Esophagus (tissue), 2 donors: ENCODE measurements around the gene FBP1. TPM values are rescaled to one million over a fixed set of nuclear protein-coding genes. Genes with fewer than 3 reads are reported as not detected.

Experiments
- H3K27ac ChIP-seq, 2 donors: one replicate each; pipeline ENCODE4 v1.5.1; 2013; ENCODE audit warnings: low read depth in 2 of 2, mild to moderate bottlenecking in 2 of 2, inconsistent platforms in 1 of 2, low read length in 1 of 2, moderate library complexity in 1 of 2
- H3K27me3 ChIP-seq, 2 donors: one replicate each; pipeline ENCODE4 v1.6.1; 2013; ENCODE audit warnings: low read length in 2 of 2, control low read depth in 1 of 2, mild to moderate bottlenecking in 1 of 2; ENCODE audit not compliant: insufficient read depth in 2 of 2, control insufficient read depth in 1 of 2
- H3K36me3 ChIP-seq, 2 donors: one replicate each; pipeline ENCODE4 v1.6.1; 2013; ENCODE audit warnings: low read length in 1 of 2; ENCODE audit not compliant: control insufficient read depth in 2 of 2, insufficient read depth in 2 of 2
- H3K4me1 ChIP-seq, 2 donors: one replicate each; pipeline ENCODE4 v1.6.1; 2013; ENCODE audit warnings: low read length in 1 of 2; ENCODE audit not compliant: control insufficient read depth in 2 of 2, insufficient read depth in 2 of 2
- H3K4me3 ChIP-seq, 2 donors: one replicate each; pipeline ENCODE4 v1.5.1; 2013; ENCODE audit warnings: low read length in 2 of 2, mild to moderate bottlenecking in 2 of 2, low read depth in 1 of 2, moderate library complexity in 1 of 2
- H3K9me3 ChIP-seq, 2 donors: one replicate each; pipeline ENCODE4 v1.6.1; 2013; ENCODE audit warnings: mild to moderate bottlenecking in 2 of 2, low read depth in 1 of 2, low read length in 1 of 2, moderate library complexity in 1 of 2; ENCODE audit not compliant: control insufficient read depth in 2 of 2, insufficient read depth in 1 of 2
- WGBS, 2 donors: extraction: QIAGEN DNeasy Blood & Tissue Kit; methylation state at CpG; one replicate each; pipeline ENCODE4 v1.1.7; 2013; 5-methylcytosine and 5-hydroxymethylcytosine counted together
- polyA plus RNA-seq, 2 donors: library from polyadenylated mRNA; stranded (reverse); fragments of 200-250 nt; gene quantifications; one replicate each; pipeline ENCODE4 v1.2.3, GENCODE V29; 2013
- donor health status: healthy with polysubstance abuse.
- donor health status: Bipolar disorder and iron deficiency.

The FBP1 gene
- polyA plus RNA-seq, 2 donors: 1.4 to 5.7 TPM

- H3K27me3 ChIP-seq: no peaks in the 10 kb centered on the region
- H3K9me3 ChIP-seq: no peaks in the 10 kb centered on the region
- H3K4me3 ChIP-seq: no peak overlapping the region
- H3K4me1 ChIP-seq: peaks cover 0 to 3% of the 10 kb centered on the region in 2 donors
- WGBS, 2 donors: 79 to 83% methylated on average over 12 of the region's 12 CpGs
- no peaks in the 10 kb centered on the region for H3K36me3 ChIP-seq
- no peak overlapping the region for H3K27ac ChIP-seq
These were observed 13.5 kb downstream of the FBP1 start for GRCh38 chr9:94625835-94626234.

DNA sequence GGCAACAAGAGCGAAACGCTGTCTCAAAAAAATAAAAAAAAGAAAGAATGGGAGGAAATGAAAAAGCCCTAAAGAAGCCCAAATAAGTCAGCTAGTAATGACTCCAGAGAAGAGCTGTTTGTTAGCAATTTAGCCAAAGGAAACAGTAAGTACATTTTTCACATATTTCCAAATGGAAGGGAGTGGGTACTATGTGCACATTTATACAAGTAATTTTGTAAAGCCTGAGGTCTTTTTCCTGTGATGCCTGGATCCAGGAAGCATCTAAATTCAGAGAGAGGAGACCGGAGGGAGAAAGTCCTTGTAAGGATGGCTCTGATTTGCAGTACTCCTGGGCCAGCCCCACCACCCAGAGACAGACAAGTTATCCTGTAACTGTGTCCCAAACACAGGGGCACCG is 14.7 kb downstream of the FBP1 start:
- Histone ChIP-seq H3K27ac (no peak overlapping the region), H3K27me3 (no peaks in the 10 kb centered on the region), H3K36me3 (no peaks in the 10 kb centered on the region), H3K4me1 (no peaks in the 10 kb centered on the region), H3K9me3 (no peaks in the 10 kb centered on the region), H3K4me3 (no peak overlapping the region)
- 77% methylated on average over 4 of the region's 4 CpGs for WGBS, 2 donors

- no peak overlapping the region for H3K4me3 ChIP-seq
- H3K4me1 ChIP-seq: no peaks in the 10 kb centered on the region
- WGBS, 2 donors: 72 to 80% methylated on average over 9 of the region's 9 CpGs
- H3K27me3 ChIP-seq: no peaks in the 10 kb centered on the region
- no peak overlapping the region for H3K27ac ChIP-seq
- H3K9me3 ChIP-seq: no peaks in the 10 kb centered on the region
- no peaks in the 10 kb centered on the region for H3K36me3 ChIP-seq
These were observed 16.1 kb downstream of the FBP1 start for GRCh38 chr9:94623253-94623652.

GRCh38 chr9:94622087-94622800 is 17.1 kb downstream of the FBP1 start:
- Histone ChIP-seq H3K9me3 (no peaks in the 10 kb centered on the region), H3K4me3 (no peak overlapping the region), H3K4me1 (no peaks in the 10 kb centered on the region), H3K36me3 (no peaks in the 10 kb centered on the region), H3K27ac (no peak overlapping the region), H3K27me3 (no peaks in the 10 kb centered on the region)
- 78 to 82% methylated on average over 19 of the region's 19 CpGs for WGBS, 2 donors

DNA sequence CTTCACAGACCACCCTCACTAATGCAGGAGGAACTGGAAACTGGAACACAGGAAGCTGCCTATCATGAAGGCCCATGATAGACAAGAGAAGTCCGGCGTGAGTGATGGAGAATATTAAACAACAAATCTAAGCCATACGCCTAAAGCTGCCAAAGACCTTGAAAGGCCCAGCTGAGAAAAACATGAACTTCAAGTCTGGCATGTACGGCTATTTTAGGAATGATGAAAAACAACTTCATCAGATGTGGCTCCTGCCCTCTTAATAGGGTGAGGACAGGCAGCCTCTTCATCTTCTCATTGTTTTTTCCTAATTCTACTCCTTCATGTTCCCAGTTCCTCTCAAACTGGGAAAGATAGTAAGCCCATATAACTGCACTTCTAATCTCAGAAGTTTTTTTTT is 20.3 kb downstream of the FBP1 start:
- Histone ChIP-seq H3K9me3 (no peaks in the 10 kb centered on the region), H3K27me3 (no peaks in the 10 kb centered on the region), H3K27ac (no peak overlapping the region), H3K36me3 (no peaks in the 10 kb centered on the region), H3K4me3 (no peak overlapping the region), H3K4me1 (no peaks in the 10 kb centered on the region)
- WGBS, 2 donors: 43 to 63% methylated on average over 4 of the region's 4 CpGs

DNA sequence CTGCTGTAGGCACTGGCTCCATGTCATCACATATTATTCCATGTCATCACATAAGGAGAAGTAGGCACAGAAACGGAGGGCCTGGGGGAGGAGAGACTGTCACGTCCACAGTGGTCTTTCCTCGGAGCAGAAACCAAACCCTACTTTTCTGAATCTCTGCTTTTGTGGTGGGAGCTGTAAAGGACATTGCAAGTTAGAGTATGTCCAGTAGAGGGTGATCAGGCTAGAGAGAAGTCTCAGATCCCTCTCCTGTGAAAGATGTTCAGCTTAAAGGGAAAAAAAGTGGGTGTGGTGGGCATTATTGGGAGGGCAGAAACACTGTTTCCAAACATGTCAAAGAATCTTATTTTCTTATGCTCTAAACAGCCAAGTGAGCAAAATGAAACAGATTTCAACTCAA is 26.3 kb downstream of the FBP1 start:
- WGBS, 2 donors: 83 to 91% methylated on average over 3 of the region's 3 CpGs

DNA sequence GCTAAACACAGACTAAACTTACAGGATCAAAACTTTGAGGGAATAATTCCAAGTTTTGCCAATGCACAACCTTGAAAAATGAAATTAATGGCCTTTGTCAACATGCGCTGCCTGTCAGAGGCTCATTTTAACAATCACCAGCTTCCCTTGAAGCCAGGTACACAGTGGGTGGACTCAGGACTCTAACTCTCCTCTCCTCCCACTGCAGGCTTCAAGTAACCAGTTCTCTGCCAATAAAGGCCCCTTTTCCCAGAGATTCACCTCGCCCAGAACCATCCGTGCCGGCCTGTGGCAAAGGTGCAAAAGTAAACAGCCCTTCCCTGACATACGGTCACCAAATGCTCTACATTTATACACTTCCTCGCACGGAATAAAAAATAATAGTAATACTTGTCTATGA is 27.2 kb downstream of the FBP1 start:
- no peaks in the 10 kb centered on the region for H3K9me3 ChIP-seq
- no peaks in the 10 kb centered on the region for H3K36me3 ChIP-seq
- H3K27me3 ChIP-seq: no peaks in the 10 kb centered on the region
- no peak overlapping the region for H3K27ac ChIP-seq
- no peak overlapping the region for H3K4me3 ChIP-seq
- H3K4me1 ChIP-seq: no peaks in the 10 kb centered on the region
- 60 to 80% methylated on average over 7 of the region's 7 CpGs for WGBS, 2 donors

More for the DNA sequence above, 26.3 kb downstream of the FBP1 start:
- H3K27ac ChIP-seq: no peak overlapping the region
- H3K27me3 ChIP-seq: no peaks in the 10 kb centered on the region
- H3K4me3 ChIP-seq: no peak overlapping the region
- no peaks in the 10 kb centered on the region for H3K4me1 ChIP-seq
- no peaks in the 10 kb centered on the region for H3K9me3 ChIP-seq
- H3K36me3 ChIP-seq: no peaks in the 10 kb centered on the region

- WGBS, 2 donors: 73 to 84% methylated on average over 3 of the region's 3 CpGs
- H3K4me1 ChIP-seq: no peaks in the 10 kb centered on the region
- H3K36me3 ChIP-seq: no peaks in the 10 kb centered on the region
- no peak overlapping the region for H3K4me3 ChIP-seq
- H3K27ac ChIP-seq: no peak overlapping the region
- no peaks in the 10 kb centered on the region for H3K9me3 ChIP-seq
- no peaks in the 10 kb centered on the region for H3K27me3 ChIP-seq
These were observed 27.7 kb downstream of the FBP1 start for GRCh38 chr9:94611638-94612068.

GRCh38 chr9:94610181-94610606 is 29.1 kb downstream of the FBP1 start:
- no peak overlapping the region for H3K4me3 ChIP-seq
- H3K27ac ChIP-seq: no peak overlapping the region
- H3K27me3 ChIP-seq: no peaks in the 10 kb centered on the region
- 67 to 72% methylated on average over 6 of the region's 6 CpGs for WGBS, 2 donors
- no peaks in the 10 kb centered on the region for H3K36me3 ChIP-seq
- no peaks in the 10 kb centered on the region for H3K4me1 ChIP-seq
- H3K9me3 ChIP-seq: no peaks in the 10 kb centered on the region

DNA sequence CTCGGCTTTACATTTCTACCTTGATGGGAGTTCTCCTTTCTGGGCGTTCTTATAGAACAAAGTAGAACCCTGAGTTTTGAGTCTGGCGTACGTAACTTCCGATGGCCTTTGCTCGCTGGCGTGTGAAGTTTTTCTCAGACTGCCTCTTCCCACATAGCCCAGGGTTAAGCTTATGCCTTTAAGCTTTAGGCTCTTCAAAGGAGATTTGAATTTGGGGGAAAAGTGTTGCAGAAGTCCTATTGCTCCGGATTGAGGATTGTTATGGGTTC is 32.0 kb downstream of the FBP1 start:
- Histone ChIP-seq H3K27ac (no peak overlapping the region), H3K36me3 (no peaks in the 10 kb centered on the region), H3K27me3 (no peaks in the 10 kb centered on the region), H3K9me3 (no peaks in the 10 kb centered on the region), H3K4me1 (peaks cover 2 to 3% of the 10 kb centered on the region in 2 donors), H3K4me3 (no peak overlapping the region)
- WGBS, 2 donors: 87 to 94% methylated on average over 8 of the region's 8 CpGs
